GM12864 (cell line): Measurements from ENCODE around the gene KCNQ1.
A peak's percentile ranks its signal among the peaks of the same experiment; 100 is the strongest.

ENCODE experiments used
- DNase-seq: peaks from one replicate; pipeline ENCODE4 v3.0.0-alpha.2; 2011; ENCODE audit warnings: low read depth
- H3K4me3 ChIP-seq: 2 replicates; pipeline ENCODE4 v1.5.1; 2011; ENCODE audit warnings: mild to moderate bottlenecking, low read depth, low read length, control low read depth
- CTCF ChIP-seq: IDR thresholded peaks from 2 replicates; pipeline ENCODE4 v1.5.1; 2011; ENCODE audit warnings: low read depth, mild to moderate bottlenecking, moderate library complexity, low read length, control low read depth, inconsistent platforms; ENCODE audit errors: missing control alignments

KCNQ1 gene

GRCh38 chr11:2522631-2523255 is 77.9 kb downstream of the KCNQ1 start:
- TF ChIP-seq CTCF = no peak

GRCh38 chr11:2523821-2524391 is 79.1 kb downstream of the KCNQ1 start:
- no peak for TF ChIP-seq CTCF
- no peak overlapping the region for H3K4me3 ChIP-seq
- no peak for DNase-seq

More at GRCh38 chr11:2522631-2523255, 77.9 kb downstream of the KCNQ1 start:
- no peak overlapping the region for H3K4me3 ChIP-seq
- no peak for DNase-seq

GRCh38 chr11:2524446-2525165 is 79.8 kb downstream of the KCNQ1 start:
- no peak for DNase-seq
- no peak overlapping the region for H3K4me3 ChIP-seq
- TF ChIP-seq CTCF = no peak

- DNase-seq = no peak
- no peak overlapping the region for H3K4me3 ChIP-seq
Measured at GRCh38 chr11:2525166-2525861, 80.5 kb downstream of the KCNQ1 start.

GRCh38 chr11:2525941-2526807 is 81.4 kb downstream of the KCNQ1 start:
- H3K4me3 ChIP-seq = no peak overlapping the region
- TF ChIP-seq CTCF = no peak
- DNase-seq = no peak

More at GRCh38 chr11:2525166-2525861, 80.5 kb downstream of the KCNQ1 start:
- no peak for TF ChIP-seq CTCF

- H3K4me3 ChIP-seq = no peak overlapping the region
- DNase-seq = peak; percentile 22
- peak; percentile 32 for TF ChIP-seq CTCF
Measured at GRCh38 chr11:2526808-2527381, 82.1 kb downstream of the KCNQ1 start.
